ENCODE results near the gene MACROD2.

The MACROD2 gene

GRCh38 chr20:15032352-15032622, 1037.0 kb downstream of the MACROD2 start:
- no peak for DNase-seq

GRCh38 chr20:15033269-15033668, 1038.0 kb downstream of the MACROD2 start:
- no peak for DNase-seq

DNA sequence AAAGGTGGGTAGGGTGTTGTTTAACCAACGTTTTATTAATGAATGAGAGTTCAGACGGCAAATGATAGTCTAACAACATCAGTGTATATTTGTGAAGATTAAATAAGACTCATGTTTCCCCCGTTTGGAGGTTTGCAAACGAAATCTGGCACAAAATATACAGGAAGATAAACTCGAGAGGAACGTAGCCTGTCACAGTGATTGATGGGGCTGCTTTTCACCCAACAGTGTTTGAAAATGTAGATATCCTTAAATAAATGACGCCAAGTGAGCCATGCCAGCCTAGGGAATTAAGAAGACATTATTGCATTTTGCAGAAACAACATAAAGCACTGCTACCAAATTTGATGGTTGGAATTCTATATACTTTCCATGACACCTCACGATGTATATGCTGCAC, 1038.6 kb downstream of the MACROD2 start:
- DNase-seq = no peak

GRCh38 chr20:15036948-15037347, 1041.6 kb downstream of the MACROD2 start:
- DNase-seq = no peak

GRCh38 chr20:15039088-15039752, 1043.9 kb downstream of the MACROD2 start:
- no peak for DNase-seq

DNA sequence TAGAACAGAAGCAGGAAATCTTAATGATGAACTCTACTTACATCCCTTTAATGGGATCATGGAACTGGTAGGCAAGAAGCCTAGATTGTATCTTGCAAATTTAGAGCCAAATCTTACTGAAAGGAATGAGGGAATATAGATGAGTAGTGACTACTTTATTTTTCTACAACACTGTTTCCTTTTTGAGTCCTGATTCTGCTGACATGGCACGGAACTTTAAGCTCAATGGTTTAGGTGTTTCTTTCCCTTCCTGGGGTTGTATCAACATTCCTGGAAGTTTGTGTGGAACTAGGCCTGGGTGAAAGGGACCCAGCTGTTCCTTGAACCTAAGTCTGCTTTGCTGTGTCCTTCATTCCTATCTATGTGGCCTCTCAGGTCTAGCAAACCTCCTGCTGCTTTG, 1047.4 kb downstream of the MACROD2 start:
- no peak for DNase-seq

DNA sequence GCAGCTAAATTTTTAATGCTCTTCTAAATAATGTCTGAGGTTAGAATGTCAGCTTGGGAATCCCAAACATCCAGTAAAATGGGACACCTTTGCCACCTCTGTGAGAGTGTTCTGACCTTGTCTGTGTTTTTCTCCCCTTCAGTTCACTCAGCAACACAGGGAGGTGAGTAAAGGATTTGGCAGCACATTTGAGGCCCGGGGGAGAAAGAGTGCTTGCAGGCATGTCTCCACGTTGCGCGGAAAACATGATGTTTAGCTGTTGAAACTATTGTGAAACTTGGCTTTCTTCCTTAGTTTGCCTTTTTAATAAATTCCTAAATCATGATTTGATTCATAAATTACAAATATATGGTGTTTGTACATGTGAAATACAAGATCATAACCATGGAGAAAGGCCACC, 1049.9 kb downstream of the MACROD2 start:
- DNase-seq = no peak

DNA sequence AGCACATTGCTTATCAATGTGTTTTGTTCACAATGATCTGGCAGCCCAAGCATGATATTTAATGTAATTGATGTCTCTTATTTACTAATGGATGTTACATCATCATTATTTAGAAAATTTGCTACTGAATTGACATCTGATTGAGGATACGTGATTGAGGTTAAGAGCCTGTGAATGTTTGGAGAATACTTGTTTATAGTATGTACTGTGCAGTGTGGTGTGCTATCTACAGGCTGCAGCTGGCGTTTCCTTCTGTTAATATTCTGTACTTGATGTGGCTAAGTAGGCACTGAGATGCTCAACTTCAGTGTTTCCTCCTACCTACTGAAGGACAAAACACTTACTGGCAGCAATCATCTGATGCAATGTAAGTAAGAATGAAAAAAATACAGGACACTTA, 1051.7 kb downstream of the MACROD2 start:
- DNase-seq = no peak

DNA sequence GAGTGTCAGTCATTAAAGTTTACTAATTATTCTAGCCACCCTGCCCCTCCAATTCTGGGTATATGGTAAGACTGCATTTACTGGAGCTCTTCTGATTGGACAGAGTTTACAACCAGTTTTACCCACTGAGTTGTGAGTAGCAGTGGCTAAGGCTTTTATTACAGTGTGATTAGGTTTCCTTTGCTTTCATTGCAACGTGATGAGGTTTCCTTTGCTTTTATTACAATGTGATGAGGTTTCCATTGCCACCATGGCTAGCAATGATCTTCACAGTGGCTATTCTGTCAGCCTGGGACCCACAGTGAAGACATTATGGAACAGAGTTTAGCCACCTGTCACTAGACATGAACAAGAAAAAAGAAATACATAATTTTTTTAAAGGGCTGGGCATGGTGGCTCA, 1052.3 kb downstream of the MACROD2 start:
- DNase-seq = no peak

GRCh38 chr20:15056246-15056645, 1060.9 kb downstream of the MACROD2 start:
- DNase-seq = no peak

GRCh38 chr20:15058841-15059240, 1063.5 kb downstream of the MACROD2 start:
- DNase-seq = no peak

DNA sequence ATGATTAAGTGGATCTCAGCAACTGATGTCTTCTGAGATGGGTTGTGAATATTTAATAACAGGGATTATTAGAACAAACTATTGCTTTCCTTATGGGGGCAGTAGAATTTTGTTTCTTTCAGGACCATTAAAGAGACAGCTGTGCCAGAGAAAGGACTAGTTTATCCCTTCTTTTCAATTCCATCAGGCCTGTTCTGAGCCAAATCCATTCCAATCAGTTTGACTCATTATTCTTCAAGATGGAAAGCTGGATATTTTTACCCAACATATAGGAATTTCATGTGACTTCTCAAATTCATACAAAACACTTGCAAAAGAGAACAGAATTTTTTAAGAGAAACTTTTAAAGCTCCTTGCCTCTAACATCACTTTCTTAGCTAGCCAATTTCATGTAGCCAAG, 1064.1 kb downstream of the MACROD2 start:
- no peak for DNase-seq

GRCh38 chr20:15060265-15061060, 1065.1 kb downstream of the MACROD2 start:
- no peak for DNase-seq

DNA sequence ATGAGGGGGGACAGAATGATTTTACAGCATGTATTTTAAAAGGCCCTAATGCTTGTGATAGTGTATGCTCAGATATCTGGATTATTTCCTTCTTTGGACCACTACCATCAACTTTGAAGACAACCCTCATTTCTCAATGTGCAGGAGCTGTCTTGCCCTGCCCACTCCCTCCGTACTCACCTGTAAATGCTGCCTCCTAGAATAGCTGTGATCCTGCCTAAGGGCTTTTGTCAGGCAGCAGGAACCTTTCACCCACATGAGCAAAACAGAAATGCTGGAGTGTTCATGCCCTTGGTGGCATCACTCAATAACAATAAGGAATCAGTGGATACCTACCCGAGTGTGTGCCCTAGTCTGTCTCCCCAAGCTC, 1065.7 kb downstream of the MACROD2 start:
- DNase-seq = no peak

GRCh38 chr20:15061955-15062354, 1066.6 kb downstream of the MACROD2 start:
- DNase-seq = no peak

DNA sequence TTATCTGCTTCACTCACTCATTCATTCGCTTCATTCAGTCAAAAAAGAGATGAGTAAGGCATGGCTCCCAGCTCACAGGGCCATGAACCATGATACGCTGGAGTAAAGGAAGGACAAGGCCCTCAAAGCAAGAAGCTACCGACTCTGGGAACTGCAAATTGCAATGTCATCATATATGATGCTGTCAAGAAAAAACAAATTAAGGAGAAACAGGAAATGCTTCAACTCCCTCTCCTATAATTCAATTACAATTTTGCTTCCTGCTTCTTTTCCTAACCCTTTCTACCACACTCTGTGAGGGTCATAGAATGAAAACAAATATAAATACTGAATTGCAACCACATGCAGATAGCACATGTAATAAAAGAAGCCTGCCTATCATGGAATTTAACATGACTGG, 1067.8 kb downstream of the MACROD2 start:
- no peak for DNase-seq

GRCh38 chr20:15064741-15065140, 1069.4 kb downstream of the MACROD2 start:
- DNase-seq = no peak

- no peak for DNase-seq
Measured at GRCh38 chr20:15065794-15066193, 1070.5 kb downstream of the MACROD2 start.

- DNase-seq = no peak
Measured at GRCh38 chr20:15068486-15068885, 1073.2 kb downstream of the MACROD2 start.

GRCh38 chr20:15069355-15069754, 1074.0 kb downstream of the MACROD2 start:
- DNase-seq = no peak

GRCh38 chr20:15071085-15071808, 1075.9 kb downstream of the MACROD2 start:
- no peak for DNase-seq

- no peak for DNase-seq
Measured at GRCh38 chr20:15072316-15072715, 1077.0 kb downstream of the MACROD2 start.

DNA sequence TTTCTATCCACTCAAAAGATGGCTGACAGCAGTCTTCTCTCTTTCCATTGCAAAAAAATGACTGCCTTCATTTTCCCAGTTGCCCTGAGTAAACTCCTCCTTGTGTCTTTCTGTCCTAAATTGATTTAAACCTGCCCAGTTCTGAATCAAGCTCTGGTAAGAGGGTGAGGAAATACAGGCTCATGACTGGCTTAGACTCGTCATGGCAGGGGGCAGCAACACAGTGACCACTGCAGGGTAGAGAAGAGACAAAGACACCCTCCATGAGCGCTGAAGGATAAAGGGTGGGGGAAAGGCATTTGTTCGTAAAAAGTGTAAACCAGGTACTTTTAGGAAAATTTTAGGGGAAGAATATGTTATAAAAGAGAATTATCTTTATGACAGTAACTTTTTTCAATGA, 1080.3 kb downstream of the MACROD2 start:
- DNase-seq = no peak

DNA sequence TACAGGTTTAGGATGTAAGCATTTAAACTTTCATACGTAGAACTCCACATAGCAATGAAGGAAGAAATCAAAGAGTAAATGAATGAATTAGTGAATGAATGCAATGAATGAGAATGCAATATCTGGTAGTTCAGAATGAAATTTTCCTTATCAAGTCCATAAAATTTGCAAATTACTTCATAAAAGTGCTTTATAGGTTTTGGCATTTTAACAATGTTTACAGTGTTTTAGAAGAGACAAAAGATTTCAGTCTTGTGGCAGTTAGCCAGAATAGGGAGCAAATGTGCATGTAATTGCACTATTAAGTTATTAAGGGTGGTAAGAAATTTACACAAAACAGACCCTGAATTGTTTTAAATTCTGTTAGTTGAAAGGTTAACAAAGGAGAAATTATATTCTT, 1081.5 kb downstream of the MACROD2 start:
- DNase-seq = no peak
